ENCODE data around the gene NACC2.

NACC2 gene

GRCh38 chr9:136127313-136127712 lies 32.2 kb upstream of the NACC2 start:
- no peak for DNase-seq

DNA sequence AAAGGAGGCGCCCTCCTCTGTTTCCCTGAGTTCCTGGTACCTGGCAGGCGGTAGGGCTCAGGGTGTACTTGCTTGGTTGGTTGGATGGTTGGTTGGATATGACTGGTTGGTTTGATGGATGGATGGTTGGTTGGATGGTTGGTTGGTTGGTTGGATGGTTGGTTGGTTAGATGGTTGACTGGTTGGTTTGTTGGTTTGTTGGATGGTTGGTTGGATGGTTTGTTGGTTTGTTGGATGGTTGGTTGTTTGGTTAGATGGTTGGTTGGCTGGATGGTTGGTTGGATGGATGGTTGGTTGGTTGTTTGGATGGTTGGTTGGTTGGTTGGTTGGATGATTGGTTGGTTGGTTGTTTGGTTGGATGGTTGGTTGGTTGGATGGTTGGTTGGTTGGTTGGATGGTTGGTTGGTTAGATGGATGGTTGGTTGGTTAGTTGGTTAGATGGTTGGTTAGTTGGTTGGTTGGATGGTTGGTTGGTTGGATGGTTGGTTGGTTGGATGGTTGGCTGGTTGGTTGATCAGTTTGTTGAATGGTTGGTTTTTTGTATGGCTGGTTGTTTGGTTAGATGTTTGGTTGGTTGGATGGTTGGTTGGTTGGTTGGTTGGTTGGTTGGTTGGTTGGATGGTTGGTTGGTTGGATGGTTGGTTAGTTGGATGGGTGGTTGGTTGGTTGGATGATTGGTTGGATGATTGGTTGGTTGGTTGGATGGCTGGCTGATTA lies 30.0 kb upstream of the NACC2 start:
- no peak for DNase-seq

DNA sequence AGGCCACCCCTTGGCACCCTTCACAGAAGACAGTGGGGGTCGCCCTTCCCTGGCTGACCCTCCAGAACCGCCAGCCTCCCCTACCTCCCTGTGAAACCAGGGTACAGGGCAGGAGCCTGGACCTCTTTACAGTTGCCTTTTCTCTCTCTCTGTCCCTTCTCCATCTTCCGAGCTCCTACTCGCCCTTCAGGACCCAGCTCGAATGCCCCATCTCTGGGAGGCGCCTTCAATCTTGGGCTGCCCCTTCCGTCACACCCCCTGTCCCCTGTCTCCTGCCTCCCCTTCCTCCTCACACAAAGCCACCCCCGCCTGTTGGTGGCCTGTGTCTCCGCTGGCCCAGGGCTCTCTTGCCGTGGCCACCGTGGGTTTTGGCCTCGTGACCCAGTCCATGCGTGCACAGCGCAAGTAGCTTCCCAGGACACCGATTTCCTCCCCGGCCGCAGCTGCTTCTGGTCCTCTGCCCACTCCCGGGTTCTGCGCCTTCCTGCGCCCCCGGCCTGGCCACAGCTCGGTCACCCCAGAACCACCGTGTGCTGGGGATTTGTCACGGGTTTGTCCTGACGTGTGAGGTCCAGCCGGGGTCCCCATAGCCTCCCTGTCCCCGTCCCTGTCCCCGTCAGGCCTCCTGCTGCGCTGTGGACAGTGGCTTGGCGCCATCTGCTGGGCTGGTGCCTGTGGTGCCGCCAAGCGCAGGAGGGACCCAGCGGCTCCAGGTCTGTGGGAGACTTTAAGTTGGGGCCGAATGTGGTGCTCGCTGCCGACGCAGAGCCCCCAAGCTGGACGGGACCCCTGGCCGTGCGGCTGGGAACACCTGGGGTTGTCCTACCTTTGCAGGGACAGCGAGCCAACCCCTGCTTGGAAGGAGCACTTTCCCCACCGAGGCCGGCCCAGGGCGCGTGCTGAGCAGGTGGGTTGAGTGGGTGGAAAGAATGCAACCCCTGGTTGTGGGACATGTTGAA lies 27.6 kb upstream of the NACC2 start:
- DNase-seq = peak; percentile 82

DNA sequence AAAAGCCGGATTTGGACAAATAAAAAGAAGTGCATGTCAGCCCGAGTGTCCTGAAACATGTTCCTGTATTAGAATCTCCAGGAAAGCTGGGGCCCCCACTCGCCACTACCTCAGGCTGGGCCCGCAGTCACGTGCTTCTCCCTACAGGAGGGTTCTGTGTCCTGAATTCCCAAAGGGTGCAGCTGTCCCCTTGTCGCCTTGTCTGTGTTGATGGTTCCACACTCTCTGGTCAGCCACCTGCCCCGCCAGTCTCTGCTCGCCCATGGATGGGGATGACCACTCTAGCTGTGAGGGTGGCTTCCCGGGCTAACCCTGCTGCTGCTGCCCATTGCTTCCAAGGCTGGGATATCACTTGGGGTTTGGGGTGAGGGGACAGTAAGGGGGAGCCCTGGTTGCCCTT lies 26.7 kb upstream of the NACC2 start:
- DNase-seq = no peak

DNA sequence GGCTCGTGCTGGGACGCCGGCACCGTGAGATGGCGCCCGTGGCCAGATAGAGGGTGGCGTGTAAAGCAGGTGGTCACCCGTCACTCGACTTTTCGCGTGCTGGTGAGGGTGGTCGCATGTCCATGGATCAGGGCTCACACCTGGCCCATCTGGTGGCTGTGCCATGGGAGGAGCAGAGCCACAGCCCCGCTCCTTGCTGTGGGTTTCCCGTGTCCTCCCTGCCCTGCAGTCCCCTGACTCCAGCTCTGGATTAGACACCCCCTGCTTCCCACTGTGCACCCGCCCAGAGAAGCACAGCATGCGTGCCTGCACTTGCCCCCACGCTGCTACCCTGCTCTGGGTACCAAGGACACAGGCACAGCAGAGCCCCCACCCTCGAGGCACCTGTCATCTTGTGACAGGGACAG lies 25.4 kb upstream of the NACC2 start:
- DNase-seq = no peak

GRCh38 chr9:136119883-136120393 lies 24.8 kb upstream of the NACC2 start:
- DNase-seq = no peak

DNA sequence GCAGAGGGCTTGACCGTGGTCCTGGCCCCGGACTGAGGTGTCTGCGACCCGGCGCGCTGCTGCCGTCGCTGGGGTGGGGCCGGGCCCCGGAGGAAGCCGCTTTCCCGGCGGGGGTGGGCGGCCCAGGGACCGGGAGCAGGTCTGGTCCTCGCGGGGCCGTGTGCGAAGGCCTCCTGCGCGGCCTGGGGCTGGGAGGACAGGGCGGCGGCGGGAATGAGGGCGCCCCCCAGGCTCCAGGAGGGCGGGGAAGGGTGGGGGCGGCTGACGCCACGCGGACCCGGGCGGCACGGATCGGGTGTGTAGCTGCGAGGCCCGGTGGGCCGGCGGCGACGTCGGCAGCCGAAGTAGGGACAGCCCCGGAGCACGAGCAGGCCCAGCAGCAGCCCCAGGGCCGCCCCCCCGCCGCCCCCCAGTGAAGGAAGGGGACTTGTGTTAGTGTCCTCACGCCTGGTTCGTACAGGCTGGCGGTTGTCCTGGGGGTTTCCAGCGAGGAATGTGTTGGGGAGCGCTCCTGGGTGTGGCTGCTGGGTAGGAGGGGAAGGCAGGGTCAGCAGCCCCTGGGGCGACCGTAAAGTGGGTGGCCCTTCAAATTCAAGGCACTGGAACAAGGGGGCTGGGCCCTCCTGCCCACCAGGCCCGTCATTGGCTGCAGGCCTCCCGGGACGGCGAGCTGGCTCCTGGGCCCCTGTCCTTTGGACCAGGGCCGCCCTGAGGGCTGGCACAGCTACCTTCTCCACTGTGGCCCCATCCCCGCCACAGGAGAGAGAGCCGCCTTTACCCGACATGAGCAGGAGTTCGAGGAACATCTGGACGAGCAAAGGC lies 24.2 kb upstream of the NACC2 start:
- DNase-seq = no peak

- DNase-seq = peak; percentile 96
Measured at GRCh38 chr9:136118320-136119060, 23.4 kb upstream of the NACC2 start, which contains the start of gene TMEM250. TMEM250 (minus strand) TSS chr9:136118875; CDS start chr9:136116900, 1,975 bp downstream.

GRCh38 chr9:136117916-136118319 lies 22.8 kb upstream of the NACC2 start:
- DNase-seq = no peak

GRCh38 chr9:136117291-136117915 lies 22.3 kb upstream of the NACC2 start:
- DNase-seq = no peak

DNA sequence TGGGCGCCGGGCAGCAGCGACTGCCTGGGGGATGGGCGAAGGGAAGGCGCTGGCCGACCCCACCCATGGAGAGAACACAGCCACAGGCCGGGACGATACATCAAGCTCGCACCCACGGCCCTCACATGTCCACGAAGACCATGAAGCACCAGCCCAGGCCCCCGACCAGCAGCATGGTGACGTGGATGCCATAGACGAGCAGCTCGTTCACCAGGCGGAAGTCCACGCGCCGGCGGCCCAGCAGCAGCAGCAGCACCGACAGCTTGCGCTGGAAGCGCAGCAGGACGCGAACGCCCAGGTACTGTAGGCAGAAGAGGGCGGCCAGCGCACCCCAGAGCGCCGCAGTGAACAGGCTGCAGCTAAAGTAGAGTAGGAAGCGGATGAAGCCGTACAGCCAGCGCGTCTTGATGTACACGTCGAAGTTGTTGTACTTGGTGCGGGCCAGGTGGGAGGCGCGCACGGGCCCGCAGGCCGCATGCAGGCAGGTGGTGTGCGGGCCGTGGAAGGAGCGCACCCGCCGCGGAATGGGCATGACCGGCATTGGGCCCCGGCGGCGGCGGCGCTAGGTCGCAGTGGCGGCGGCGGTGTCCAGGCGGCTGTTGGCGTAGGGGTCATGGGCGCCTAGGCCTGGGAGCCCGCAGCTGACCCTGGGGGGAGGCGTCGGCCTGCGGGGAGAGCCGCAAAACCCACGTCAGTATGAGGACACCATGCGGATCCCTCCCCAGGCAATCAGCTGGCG lies 21.4 kb upstream of the NACC2 start:
- no peak for DNase-seq

DNA sequence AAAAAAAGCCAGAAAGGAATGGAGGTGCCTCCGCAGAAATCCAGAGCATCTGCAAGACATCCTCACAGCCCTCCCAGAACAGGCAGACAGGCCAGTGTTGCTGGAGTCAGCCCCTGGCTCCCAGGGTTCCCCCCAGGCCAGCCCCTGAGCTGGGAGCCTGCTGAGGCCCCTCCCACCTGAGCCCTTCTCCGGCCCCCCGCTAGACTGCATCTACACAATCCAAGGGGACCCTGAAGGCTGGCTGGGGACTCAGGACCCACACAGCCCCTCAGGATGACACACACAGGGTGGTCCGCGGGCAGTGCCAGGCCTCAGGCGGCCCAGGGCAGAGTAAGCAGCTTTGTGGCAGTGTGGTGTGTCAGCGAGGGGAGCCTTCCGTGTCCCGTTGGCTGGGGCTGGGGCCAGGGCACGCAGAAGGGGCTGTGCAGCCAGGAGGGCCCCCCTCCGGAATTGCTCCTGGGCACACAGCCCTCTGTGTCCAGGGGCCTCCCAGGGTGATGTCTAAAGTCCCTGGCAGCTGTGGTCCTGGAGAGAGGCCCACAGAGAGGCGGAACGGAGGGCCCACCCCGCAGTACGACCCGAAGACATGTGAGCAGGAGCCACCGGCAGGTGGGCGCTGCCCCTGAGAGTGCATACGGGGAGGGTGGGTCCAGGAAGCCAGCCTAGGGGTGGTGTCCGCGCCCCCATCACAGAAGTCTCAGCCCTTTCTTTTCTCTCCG lies 20.7 kb upstream of the NACC2 start:
- DNase-seq = no peak

GRCh38 chr9:136115206-136115605 lies 20.1 kb upstream of the NACC2 start:
- DNase-seq = no peak

DNA sequence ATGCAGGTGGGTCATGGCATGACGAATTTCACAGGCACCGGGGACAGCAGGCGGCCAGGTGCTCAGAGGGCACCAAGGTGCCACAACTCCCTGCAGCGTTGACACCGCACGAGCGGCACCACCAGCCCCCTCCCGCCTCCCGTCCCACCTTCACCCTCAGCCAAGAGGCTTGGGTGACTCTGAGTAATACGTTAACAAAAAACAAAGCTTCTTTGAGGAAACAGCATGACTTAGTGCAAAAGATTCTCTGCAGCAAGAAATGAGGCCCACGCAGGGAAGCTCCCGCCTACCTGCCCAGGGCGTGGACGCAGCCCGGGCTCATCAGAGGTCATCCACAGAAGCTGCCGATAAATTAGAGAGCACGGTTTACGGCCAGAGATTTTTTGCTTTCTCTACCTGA lies 19.5 kb upstream of the NACC2 start:
- DNase-seq = no peak

DNA sequence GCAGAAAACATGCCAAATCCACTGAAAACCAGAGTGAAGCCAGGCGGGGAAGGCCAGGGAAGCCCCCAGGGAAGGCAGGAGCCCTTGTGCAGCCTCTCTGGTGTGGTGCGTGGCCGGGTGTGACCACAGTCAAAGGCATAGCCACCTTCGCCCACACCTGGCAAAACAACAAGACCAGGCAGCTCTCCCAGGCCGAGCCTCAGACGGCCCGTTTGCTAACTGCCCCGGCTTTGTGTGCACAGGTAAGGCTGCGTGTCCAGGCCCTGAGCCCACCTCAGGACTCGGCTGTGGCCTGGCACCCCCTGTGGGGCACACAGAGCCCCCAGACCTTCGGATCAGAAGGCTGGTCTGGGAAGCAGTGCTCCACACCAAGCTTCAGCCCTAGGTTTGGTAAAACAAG lies 17.5 kb upstream of the NACC2 start:
- no peak for DNase-seq

DNA sequence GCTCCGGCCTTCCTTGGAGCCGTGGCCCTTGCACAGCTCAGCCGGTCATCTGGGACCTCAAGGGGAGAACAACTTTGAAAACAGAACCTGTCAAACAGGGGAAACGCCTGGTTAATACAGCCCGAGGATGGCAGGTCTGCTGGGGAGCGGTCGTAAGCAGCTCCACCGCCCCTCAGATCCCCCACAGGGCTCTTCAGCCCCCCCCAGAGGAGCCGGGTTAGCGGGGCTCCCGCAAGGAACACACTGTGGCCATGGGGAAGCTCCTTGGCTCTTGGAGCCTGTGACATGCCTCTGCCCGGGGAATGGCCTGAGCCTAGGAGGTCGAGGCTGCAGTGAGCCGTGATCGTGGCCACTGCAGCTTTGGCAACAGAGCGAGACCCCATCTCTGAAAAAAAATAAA lies 16.8 kb upstream of the NACC2 start:
- DNase-seq = no peak

DNA sequence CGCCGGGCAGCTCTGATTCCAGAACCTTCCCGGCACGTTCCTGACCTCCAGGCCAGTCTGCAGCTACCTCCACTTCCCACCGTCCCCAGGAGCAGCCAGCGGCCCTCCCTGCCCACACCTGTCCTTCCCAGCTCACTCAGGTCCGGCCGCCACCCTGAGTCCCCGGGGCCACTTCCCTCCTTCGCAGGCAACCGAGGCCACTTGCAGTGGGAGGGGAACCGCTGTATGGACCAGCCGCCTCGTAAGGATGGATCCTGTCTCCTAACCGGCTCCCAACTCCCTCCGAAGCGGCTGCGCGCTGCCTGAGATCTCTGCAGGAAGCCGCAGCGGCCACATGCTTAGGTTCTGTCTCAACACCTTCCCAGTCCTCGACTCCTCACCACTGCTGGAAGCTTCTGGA lies 16.1 kb upstream of the NACC2 start:
- DNase-seq = no peak

DNA sequence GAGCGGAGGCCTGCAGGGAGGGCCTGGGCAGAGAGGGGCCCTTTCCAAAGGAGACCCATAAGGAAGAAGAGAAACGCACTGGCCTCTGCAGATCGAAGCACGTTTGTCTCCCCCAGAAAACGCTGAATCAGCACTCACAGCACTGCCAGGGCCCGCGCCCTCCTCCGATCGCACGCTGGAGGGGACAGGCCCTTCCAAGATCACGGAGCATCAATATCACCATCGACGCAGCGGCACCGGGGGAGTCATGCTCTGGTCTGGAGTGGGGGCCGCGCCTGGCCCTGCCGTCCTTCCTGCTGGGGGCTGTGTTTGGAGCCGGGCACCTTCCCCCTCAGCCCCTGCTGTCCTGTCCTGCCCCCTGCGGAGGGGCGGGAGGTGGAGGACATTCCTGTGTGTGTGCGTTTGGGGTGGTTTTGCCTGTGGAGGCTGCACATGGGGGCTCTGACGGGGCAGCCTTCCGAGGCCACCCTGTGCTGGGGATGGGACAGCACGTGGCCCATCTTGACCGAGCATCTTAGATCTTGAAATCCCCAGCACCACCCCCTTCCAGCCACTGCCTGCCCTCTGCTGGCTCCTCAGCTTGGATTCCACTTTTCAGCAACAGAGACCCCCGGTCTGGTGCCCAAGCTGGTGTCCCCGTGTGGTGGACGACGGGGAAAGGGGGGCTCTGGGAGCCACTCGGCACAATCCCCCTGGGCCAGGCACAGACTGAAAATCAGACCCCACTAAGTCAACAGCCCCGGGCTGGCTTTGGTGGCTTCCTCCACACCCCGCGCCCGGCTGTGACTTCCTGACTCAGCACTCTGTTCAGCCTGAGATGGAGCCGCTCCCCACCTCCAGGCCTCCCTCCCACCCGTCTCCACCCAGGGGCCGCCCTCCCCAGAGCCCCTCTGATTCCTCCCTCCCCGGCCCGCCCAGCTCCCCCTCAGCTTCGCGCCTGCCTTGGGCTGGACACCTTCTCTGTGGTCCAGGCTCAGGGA lies 15.3 kb upstream of the NACC2 start:
- DNase-seq = peak; percentile 57

Measured in activated naive CD4-positive, alpha-beta T cell treated with anti-CD3 and anti-CD28 coated beads, Interleukin-2, amount 50 U/mL, for 16 hours (primary cell).